ENCODE results near the gene RHOXF2.

RHOXF2 gene

DNA sequence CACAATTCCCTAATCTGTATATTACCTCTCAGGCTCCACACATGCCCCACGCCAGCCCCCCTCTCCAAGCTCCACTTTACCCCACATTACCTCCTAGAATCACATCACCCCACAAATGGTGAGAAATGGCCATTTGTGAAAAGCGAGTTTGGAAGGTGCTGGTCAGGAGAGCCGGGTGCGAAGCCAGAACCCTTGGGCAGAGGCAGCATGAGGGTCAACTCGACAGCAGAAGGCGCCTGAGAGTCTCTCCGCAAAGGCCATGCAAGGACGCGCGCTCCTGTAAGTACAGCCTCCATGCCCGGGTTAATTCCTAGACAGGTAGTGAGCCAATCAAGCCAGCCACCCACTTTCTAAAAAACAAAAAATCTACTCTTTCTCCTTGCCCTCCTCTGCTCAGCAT lies 42.4 kb downstream of the RHOXF2 start:
- H3K9ac ChIP-seq (ENCODE audit: low read length), result no peak overlapping the region
- no peak overlapping the region for H3K4me3 ChIP-seq (ENCODE audit: low read depth, low read length, poor library complexity, severe bottlenecking)
- H3K4me2 ChIP-seq (ENCODE audit: low read length), result no peak overlapping the region
- no peaks in the 10 kb centered on the region for H3K9me2 ChIP-seq (ENCODE audit: low read depth, low read length)
- H3K36me3 ChIP-seq (ENCODE audit: insufficient read depth, low read length), result no peaks in the 10 kb centered on the region
- no peaks in the 10 kb centered on the region for H3K79me2 ChIP-seq (ENCODE audit: insufficient read depth, low read length)
- TF ChIP-seq, protein P1, sequence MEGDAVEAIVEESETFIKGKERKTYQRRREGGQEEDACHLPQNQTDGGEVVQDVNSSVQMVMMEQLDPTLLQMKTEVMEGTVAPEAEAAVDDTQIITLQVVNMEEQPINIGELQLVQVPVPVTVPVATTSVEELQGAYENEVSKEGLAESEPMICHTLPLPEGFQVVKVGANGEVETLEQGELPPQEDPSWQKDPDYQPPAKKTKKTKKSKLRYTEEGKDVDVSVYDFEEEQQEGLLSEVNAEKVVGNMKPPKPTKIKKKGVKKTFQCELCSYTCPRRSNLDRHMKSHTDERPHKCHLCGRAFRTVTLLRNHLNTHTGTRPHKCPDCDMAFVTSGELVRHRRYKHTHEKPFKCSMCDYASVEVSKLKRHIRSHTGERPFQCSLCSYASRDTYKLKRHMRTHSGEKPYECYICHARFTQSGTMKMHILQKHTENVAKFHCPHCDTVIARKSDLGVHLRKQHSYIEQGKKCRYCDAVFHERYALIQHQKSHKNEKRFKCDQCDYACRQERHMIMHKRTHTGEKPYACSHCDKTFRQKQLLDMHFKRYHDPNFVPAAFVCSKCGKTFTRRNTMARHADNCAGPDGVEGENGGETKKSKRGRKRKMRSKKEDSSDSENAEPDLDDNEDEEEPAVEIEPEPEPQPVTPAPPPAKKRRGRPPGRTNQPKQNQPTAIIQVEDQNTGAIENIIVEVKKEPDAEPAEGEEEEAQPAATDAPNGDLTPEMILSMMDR (IDR thresholded peaks at IDR 0.05; ENCODE audit: low read length), result no peak
- no peak for TF ChIP-seq EZH2 (IDR thresholded peaks at IDR 0.05; ENCODE audit: borderline replicate concordance, low read length)
- no peaks in the 10 kb centered on the region for H3K27me3 ChIP-seq (ENCODE audit: insufficient read depth, low read length)
- no peaks in the 10 kb centered on the region for H3F3A ChIP-seq (ENCODE audit: insufficient read depth, low read length)
- H3K9me3 ChIP-seq (ENCODE audit: low read length), result no peaks in the 10 kb centered on the region
- no peak overlapping the region for H3K27ac ChIP-seq (ENCODE audit: low read depth, low read length, poor library complexity, severe bottlenecking)
- H3K4me1 ChIP-seq (ENCODE audit: insufficient read depth, low read length, severe bottlenecking), result no peaks in the 10 kb centered on the region
- no peak overlapping the region for H2AFZ ChIP-seq (ENCODE audit: low read length)
- H4K20me1 ChIP-seq (ENCODE audit: insufficient read depth, low read length), result no peaks in the 10 kb centered on the region

DNA sequence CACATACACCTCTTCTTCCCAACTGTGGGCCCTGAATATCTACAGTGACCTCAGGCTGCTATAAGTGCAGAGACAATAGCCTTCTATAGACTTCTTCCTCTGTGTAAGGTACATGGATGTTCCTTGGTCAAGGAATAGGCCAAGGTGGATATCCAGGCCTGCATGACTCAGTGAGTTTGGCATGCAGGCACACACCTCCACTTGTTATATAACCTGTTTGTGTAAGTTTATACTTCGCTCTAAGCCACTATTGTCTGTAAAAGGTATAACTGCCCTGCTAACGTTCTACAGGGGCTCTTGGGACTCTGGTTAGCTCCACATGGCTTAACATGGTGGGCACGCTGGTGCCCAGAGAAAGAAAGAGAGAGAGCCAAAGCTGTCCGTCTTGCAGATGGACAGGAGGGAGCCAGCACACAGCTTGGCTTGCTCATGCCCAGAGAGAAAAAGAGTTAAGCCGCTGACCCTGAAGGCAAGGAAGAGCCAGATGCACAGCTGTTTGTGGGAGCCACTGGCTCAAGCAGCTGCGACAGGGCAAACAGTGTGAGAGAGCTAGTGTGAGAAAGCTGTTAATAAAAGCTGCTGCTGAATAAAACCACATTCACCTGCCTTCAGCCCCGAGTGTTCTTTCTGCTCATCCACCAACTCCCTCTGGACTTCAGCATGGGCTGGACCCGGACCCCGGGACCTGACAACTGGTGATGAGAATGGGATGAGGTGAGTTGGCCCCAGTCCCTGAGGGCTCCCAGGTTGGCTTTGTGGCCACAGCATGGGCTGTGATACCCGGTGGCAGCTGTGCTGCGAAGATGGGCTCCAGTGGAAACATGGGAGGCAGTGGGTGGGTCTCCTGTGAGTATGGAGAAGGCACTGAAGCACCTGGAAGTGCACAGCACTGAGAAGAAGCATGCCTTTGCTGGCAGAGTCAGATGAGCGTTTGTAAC lies 47.7 kb downstream of the RHOXF2 start:
- H4K20me1 ChIP-seq (ENCODE audit: insufficient read depth, low read length), result no peaks in the 10 kb centered on the region
- H3K9me3 ChIP-seq (ENCODE audit: low read length), result no peaks in the 10 kb centered on the region
- no peak overlapping the region for H3K4me2 ChIP-seq (ENCODE audit: low read length)
- H3K4me1 ChIP-seq (ENCODE audit: insufficient read depth, low read length, severe bottlenecking), result no peaks in the 10 kb centered on the region
- no peaks in the 10 kb centered on the region for H3K79me2 ChIP-seq (ENCODE audit: insufficient read depth, low read length)
- H2AFZ ChIP-seq (ENCODE audit: low read length), result no peak overlapping the region
- H3K9me2 ChIP-seq (ENCODE audit: low read depth, low read length), result no peaks in the 10 kb centered on the region
- no peaks in the 10 kb centered on the region for H3F3A ChIP-seq (ENCODE audit: insufficient read depth, low read length)
- H3K36me3 ChIP-seq (ENCODE audit: insufficient read depth, low read length), result no peaks in the 10 kb centered on the region
- H3K27me3 ChIP-seq (ENCODE audit: insufficient read depth, low read length), result no peaks in the 10 kb centered on the region
- H3K4me3 ChIP-seq (ENCODE audit: low read depth, low read length, poor library complexity, severe bottlenecking), result no peak overlapping the region
- no peak overlapping the region for H3K9ac ChIP-seq (ENCODE audit: low read length)
- no peak overlapping the region for H3K27ac ChIP-seq (ENCODE audit: low read depth, low read length, poor library complexity, severe bottlenecking)
- TF ChIP-seq EZH2 (IDR thresholded peaks at IDR 0.05; ENCODE audit: borderline replicate concordance, low read length), result no peak
- TF ChIP-seq, protein P1 (IDR thresholded peaks at IDR 0.05; ENCODE audit: low read length), result no peak

DNA sequence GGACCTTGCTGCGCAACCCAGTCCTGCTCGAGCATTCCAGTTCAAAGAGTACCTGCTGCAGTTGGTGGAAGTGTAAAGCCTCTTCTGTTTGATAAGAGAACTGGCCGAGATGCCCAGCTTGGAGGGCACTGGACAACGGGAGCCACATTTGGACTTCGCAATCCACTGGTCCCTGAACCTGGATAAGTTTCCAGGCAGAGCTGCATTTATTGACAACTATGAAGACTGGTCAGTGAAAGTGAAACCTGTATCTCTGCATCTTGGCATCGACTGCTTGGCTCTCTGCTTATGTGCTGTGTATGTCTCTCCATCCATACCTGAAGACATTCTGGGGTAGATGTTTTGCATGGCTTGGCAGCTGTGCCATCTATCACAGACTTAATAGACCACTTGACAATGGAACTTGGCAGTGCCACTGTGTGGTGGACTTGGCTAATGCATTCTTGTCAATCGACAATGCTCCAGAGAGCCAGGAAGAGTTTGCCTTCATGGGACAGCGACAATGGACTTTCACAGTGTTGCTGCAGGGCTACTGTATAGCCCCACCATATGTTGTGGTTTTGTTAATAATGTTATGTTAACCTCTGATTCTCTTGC lies 48.7 kb downstream of the RHOXF2 start:
- Histone ChIP-seq H2AFZ (ENCODE audit: low read length) (no peak overlapping the region), H3K4me1 (ENCODE audit: insufficient read depth, low read length, severe bottlenecking) (no peaks in the 10 kb centered on the region), H3K4me3 (ENCODE audit: low read depth, low read length, poor library complexity, severe bottlenecking) (no peak overlapping the region), H3K79me2 (ENCODE audit: insufficient read depth, low read length) (no peaks in the 10 kb centered on the region), H3K27ac (ENCODE audit: low read depth, low read length, poor library complexity, severe bottlenecking) (no peak overlapping the region), H3K9me3 (ENCODE audit: low read length) (no peaks in the 10 kb centered on the region), H3K4me2 (ENCODE audit: low read length) (no peak overlapping the region), H4K20me1 (ENCODE audit: insufficient read depth, low read length) (no peaks in the 10 kb centered on the region), H3K27me3 (ENCODE audit: insufficient read depth, low read length) (no peaks in the 10 kb centered on the region), H3F3A (ENCODE audit: insufficient read depth, low read length) (no peaks in the 10 kb centered on the region), H3K9me2 (ENCODE audit: low read depth, low read length) (no peaks in the 10 kb centered on the region), H3K9ac (ENCODE audit: low read length) (no peak overlapping the region), H3K36me3 (ENCODE audit: insufficient read depth, low read length) (no peaks in the 10 kb centered on the region)
- TF ChIP-seq EZH2 (IDR thresholded peaks at IDR 0.05; ENCODE audit: borderline replicate concordance, low read length), result no peak
- TF ChIP-seq, protein P1 (IDR thresholded peaks at IDR 0.05; ENCODE audit: low read length), result no peak

Measured in OCI-LY1 (cell line).